GM12878 (cell line): ENCODE results near the gene PCDHGA3. TPM values are rescaled to one million over a fixed set of nuclear protein-coding genes. Genes with fewer than 3 reads are reported as not detected.

Experiments used
- CHD1 ChIP-seq: IDR thresholded peaks from 2 replicates; pipeline ENCODE4 v1.6.1; 2012; ENCODE audit warnings: low read depth, low read length, improper control_type of control experiment
- HDAC2 ChIP-seq: fragments of 200-600 bp; sonication (generic); IDR thresholded peaks from 2 replicates; pipeline ENCODE4 v1.6.1; 2017
- HDAC6 ChIP-seq: fragments of 200-600 bp; sonication (generic); IDR thresholded peaks from one replicate; pipeline ENCODE4 v1.8.0; 2017; ENCODE audit warnings: antibody characterized with exemption; ENCODE audit not compliant: unreplicated experiment
- KLF5 ChIP-seq: fragments of 450-650 bp; IDR thresholded peaks from 2 replicates; pipeline ENCODE4 v1.6.1; 2014; ENCODE audit warnings: mild to moderate bottlenecking; ENCODE audit not compliant: partially characterized antibody
- MTA3 ChIP-seq: IDR thresholded peaks from 2 replicates; pipeline ENCODE4 v1.6.1; 2012; ENCODE audit warnings: low read length, inconsistent platforms, borderline replicate concordance
- NFYA ChIP-seq: IDR thresholded peaks from 2 replicates; pipeline ENCODE4 v1.6.1; 2011; ENCODE audit warnings: low read depth, mild to moderate bottlenecking, low read length, improper control_type of control experiment, borderline replicate concordance
- RFX5 ChIP-seq: IDR thresholded peaks from 2 replicates; pipeline ENCODE4 v1.6.1; 2011; ENCODE audit warnings: low read depth, low read length, improper control_type of control experiment
- SMAD1 ChIP-seq: fragments of 450-650 bp; IDR thresholded peaks from 2 replicates; pipeline ENCODE4 v1.6.1; 2018; ENCODE audit warnings: mild to moderate bottlenecking, low read depth; ENCODE audit not compliant: partially characterized antibody
- TARDBP ChIP-seq: IDR thresholded peaks from 2 replicates; pipeline ENCODE4 v1.6.1; 2016; ENCODE audit warnings: borderline replicate concordance
- TBL1XR1 ChIP-seq: IDR thresholded peaks from 2 replicates; pipeline ENCODE4 v1.6.1; 2012; ENCODE audit warnings: low read depth, low read length, improper control_type of control experiment
- TCF7 ChIP-seq: IDR thresholded peaks from 2 replicates; pipeline ENCODE4 v1.6.1; 2014; ENCODE audit warnings: antibody characterized with exemption, borderline replicate concordance
- polyA plus RNA-seq, 11 experiments: library from polyadenylated mRNA; depleted of rRNA in 4 of 11; unstranded in 6 of 11; stranded (reverse) in 5 of 11; fragments of >200 nt; fragmentation: Nextera tagmentation in 4 of 11; fragmentation: Illumina TruSeq in 1 of 11; extraction: Ambion mirVana in 4 of 11; extraction: Trizol in 1 of 11; gene quantifications; 1 replicate in 1 of 11; 2 replicates in 10 of 11; pipeline versions ENCODE4 v1.2.1 to v1.2.3, GENCODE V29; 2011 to 2016; ENCODE audit warnings: inconsistent platforms in 2 of 11, missing spikeins in 2 of 11, low read depth in 1 of 11
- total RNA-seq, 4 experiments: library from RNA; depleted of rRNA in 3 of 4; stranded (reverse); fragments of >200 nt in 3 of 4; fragmentation: Illumina TruSeq in 1 of 4; extraction: Trizol in 1 of 4; gene quantifications; 2 replicates each; pipeline versions ENCODE4 v1.2.1 to v1.2.3, GENCODE V29; 2013 to 2021
- TF ChIP-seq, protein P1 (sequence below): IDR thresholded peaks from 2 replicates; pipeline ENCODE4 v1.6.1; 2012; ENCODE audit warnings: low read depth, low read length, improper control_type of control experiment
- TF ChIP-seq, protein P2 (sequence below): fragments of 450-650 bp; formaldehyde crosslinking; IDR thresholded peaks from 2 replicates; pipeline ENCODE4 v1.4.0; 2020; ENCODE audit warnings: mild to moderate bottlenecking, moderate library complexity

PCDHGA3 gene
- total and polyA plus RNA-seq, 10 of the 15 experiments (the other 5 are each of a cell fraction or from before 2014, with no cell fraction given), result 0.06 to 0.17 (median 0.11) TPM; not detected in 6

DNA sequence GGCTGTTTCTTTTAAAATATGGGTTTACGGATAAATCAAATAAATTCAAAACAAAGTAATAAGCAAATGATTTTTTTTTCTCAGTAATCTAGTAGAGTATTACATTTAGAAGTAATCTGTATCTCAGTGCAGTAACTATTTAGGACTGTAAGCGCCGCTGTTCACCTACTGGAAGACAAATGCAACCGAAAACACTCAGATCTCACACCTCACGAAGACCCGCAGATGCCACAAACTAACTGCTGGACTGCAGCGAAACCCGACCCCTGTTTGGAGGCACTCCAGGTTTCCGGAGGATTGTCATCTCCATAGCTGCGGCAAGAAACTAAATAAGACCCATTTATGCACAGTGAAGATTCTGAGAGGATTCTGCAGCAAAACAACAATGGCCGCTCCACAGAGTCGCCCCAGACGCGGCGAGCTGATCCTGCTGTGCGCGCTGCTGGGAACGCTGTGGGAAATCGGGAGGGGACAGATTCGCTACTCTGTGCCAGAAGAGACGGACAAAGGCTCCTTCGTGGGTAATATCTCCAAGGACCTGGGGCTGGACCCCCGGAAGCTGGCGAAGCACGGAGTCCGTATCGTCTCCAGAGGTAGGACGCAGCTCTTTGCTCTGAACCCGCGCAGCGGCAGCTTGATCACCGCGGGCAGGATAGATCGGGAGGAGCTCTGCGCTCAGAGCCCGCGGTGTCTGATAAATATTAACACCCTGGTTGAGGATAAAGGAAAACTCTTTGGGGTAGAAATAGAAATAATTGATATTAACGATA is 49.0 kb downstream of the PCDHGA3 start, which contains the start of gene PCDHGA8 (continued):
- TF ChIP-seq RFX5 (no peak), TARDBP (no peak), KLF5 (no peak), MTA3 (no peak), TBL1XR1 (no peak), CHD1 (no peak), SMAD1 (no peak), NFYA (no peak), HDAC6 (no peak), HDAC2 (no peak), TCF7 (no peak)
- TF ChIP-seq, protein P1, sequence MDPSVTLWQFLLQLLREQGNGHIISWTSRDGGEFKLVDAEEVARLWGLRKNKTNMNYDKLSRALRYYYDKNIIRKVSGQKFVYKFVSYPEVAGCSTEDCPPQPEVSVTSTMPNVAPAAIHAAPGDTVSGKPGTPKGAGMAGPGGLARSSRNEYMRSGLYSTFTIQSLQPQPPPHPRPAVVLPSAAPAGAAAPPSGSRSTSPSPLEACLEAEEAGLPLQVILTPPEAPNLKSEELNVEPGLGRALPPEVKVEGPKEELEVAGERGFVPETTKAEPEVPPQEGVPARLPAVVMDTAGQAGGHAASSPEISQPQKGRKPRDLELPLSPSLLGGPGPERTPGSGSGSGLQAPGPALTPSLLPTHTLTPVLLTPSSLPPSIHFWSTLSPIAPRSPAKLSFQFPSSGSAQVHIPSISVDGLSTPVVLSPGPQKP, result no peak
- TF ChIP-seq, protein P2, sequence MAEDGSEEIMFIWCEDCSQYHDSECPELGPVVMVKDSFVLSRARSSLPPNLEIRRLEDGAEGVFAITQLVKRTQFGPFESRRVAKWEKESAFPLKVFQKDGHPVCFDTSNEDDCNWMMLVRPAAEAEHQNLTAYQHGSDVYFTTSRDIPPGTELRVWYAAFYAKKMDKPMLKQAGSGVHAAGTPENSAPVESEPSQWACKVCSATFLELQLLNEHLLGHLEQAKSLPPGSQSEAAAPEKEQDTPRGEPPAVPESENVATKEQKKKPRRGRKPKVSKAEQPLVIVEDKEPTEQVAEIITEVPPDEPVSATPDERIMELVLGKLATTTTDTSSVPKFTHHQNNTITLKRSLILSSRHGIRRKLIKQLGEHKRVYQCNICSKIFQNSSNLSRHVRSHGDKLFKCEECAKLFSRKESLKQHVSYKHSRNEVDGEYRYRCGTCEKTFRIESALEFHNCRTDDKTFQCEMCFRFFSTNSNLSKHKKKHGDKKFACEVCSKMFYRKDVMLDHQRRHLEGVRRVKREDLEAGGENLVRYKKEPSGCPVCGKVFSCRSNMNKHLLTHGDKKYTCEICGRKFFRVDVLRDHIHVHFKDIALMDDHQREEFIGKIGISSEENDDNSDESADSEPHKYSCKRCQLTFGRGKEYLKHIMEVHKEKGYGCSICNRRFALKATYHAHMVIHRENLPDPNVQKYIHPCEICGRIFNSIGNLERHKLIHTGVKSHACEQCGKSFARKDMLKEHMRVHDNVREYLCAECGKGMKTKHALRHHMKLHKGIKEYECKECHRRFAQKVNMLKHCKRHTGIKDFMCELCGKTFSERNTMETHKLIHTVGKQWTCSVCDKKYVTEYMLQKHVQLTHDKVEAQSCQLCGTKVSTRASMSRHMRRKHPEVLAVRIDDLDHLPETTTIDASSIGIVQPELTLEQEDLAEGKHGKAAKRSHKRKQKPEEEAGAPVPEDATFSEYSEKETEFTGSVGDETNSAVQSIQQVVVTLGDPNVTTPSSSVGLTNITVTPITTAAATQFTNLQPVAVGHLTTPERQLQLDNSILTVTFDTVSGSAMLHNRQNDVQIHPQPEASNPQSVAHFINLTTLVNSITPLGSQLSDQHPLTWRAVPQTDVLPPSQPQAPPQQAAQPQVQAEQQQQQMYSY, result no peak
